Stimulated activated CD4-positive, alpha-beta T cell treated with anti-CD3 and anti-CD28 coated beads, Interleukin-15, amount 100 ng/mL, for 48 hours (primary cell): ENCODE data around the gene UBASH3B.
"Not testable (repeated sequence)": the region's sequence is repeated elsewhere in the genome, so short reads cannot be mapped to it uniquely, and the experiment has no call there.

Experiments used
- DNase-seq, 2 donors: peaks; one replicate each; pipeline ENCODE4 v3.0.0-alpha.2; 2020; ENCODE audit warnings: low read depth in 2 of 2

UBASH3B gene

DNA sequence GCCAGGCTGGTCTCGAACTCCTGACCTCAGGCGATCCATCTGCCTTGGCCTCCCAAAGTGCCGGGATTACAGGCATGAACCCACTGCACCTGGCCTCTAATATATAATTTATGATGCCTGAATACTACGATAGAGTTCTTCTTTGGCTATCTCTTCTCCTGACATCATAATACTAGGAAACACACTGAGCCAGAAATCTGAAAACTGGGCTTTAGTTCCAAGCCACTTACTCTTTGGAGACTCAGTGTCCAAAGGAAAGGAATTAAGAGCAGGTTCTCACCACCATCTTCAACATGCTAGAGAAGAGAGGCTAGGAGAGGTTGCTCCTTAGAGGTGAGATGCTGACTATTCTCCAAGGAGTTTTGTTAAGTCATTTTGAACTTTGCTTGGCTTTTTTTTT lies 52.4 kb downstream of the UBASH3B start:
- no peak for DNase-seq

DNA sequence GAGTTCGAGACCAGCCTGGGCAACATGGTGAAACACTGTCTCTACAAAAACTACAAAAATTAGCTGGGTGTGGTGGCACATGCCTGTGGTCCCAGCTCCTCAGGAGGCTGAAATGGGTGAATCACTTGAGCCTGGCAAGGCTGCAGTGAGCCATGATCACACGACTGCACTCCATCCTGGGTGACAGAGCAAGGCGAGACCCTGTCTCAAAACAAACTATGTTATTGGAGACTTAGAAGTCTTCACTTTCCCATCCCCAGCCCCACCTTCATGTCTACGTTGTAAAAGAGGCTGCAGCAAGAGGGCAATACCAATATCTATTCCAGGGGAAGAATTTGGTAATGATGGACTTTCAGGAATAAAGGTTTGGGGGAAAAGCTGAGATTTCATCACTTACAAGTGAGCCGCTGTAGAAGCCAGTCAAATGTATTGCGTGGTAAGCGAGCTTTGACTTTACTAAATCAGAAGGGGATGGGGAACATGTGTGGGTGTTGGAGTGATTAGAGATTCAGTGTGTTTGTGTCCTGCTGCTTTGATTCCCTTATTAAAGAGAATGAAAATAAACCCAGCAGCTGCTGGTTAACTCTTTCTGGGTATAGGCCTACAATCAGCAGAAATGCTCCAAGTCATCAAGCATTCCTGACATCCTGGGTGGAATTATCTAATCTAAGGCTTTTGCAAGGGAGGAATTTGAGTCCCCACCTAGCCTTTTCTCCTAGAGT lies 53.7 kb downstream of the UBASH3B start:
- DNase-seq, result no peak

DNA sequence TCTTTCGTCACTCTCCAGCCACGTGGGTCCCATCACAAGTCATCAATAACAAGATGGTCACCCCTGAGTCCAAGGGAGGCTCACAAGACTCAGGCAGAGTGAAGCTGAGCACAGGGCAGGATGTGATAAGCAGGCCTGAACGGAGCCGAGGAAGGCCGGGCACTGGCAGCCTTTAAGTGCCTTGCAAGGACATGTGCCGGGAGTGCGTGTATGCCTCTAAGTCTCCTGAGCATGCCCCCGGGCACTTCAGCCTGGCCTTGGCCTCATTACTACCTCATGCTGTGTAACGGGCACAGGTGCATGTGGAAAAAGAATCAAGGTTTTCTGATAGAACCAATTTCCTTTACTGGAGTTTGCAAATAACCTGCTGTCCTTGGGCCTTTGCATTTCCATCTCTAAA lies 55.8 kb downstream of the UBASH3B start:
- no peak for DNase-seq

DNA sequence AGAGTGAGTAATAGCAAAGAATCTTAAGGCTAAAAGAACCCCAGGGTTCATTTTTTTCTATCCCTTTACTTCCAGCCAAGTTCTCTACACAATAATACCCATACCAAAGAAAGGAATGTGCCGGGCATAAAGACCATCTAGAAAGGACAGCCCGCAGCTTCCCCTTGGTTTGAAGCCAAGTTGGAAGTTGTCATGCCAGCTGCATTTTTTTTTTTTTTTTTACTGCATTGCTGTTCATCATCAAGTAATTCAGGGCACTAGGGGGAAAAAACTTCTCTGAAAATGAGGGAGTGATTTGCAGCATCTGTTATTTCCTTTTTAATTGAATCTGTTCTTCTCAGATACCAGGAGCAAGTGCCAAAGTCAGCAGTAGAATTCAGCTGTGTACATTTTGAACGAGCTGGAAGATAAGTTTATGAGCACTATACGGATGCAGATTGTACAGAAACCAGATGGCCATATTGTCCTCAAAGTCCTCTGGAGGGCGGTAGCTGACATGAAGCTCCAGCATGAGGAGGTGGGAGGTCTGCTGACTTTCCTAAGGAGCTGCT lies 56.4 kb downstream of the UBASH3B start:
- no peak for DNase-seq

DNA sequence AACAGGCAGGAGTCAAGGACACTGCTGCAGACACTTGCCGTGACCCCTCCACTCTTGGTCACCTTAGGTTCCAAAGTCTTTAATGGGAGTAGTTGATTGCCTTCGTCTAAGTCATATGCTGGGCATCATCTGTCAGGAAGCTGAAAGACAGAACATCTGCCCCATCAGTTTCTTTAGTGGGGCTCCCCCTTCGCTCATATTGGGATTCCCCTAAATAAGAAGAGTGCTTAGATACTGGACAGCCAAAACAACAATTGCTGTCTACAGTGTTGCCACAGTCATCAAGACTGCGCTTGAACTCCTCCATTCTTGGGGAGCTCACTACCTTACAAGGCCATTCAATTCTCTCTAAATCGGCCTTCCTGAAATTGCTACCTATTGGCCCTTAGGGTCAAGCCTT lies 58.5 kb downstream of the UBASH3B start:
- no peak for DNase-seq

DNA sequence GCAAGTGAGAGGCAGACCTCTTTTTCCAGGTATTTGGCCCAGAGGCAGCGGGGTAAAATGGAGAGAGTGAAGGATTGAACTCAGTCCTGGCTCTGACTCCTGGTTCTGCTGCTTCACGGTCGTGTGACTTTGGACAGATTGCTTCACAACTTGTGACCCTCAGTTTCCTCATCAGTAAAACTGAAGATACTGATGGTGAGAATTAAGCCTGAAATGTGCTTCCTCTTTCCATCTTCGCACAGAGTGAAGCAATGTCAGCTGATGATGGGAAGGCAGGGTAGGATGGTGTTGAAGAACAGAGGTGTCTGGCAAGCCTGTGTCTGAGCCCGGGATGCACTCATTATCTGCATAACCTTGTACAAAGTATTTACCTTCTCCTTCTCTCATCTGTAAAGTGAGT lies 59.0 kb downstream of the UBASH3B start:
- DNase-seq, result no peak

DNA sequence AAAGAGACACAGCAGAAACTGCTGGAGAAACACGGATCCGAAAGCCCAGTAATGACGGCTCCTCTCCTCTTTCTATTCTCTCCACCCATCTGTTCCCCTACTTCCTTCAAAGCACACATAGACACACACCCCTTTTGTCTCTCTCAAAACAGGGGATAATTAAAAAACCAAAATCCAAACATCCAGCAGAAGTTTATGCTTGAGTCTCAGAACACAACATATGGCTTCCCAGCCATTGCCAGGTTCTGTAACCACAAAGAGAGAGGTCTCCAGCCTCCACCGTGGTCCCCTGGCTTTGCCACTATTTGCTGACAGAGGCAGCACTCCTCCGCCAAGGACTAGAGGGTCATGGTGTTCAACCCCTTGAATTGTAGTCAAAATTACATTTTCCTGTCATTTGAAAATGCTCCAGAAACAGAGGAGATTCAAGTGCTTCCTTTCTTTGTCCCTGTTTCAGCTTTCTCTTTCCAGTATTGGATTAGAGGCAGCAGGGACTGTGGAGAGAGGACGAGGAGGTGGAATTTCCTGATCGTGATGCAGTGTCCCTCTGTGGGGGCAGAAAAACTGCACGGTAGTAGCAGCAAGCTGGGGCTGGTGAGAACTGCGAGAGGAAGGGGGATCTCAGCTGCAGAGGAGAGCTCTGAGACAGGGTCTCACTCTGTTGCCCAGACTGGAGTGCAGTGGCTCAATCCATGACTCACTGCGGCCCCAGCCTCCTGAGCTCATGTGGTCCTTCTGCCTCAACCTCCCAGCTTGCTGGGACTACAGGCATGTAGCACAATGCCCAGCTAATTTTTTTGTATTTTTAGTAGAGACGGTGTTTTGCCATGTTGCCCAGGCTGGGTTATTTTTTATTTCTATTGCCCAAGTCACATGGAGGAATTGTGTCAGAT lies 60.3 kb downstream of the UBASH3B start:
- DNase-seq, result no peak

DNA sequence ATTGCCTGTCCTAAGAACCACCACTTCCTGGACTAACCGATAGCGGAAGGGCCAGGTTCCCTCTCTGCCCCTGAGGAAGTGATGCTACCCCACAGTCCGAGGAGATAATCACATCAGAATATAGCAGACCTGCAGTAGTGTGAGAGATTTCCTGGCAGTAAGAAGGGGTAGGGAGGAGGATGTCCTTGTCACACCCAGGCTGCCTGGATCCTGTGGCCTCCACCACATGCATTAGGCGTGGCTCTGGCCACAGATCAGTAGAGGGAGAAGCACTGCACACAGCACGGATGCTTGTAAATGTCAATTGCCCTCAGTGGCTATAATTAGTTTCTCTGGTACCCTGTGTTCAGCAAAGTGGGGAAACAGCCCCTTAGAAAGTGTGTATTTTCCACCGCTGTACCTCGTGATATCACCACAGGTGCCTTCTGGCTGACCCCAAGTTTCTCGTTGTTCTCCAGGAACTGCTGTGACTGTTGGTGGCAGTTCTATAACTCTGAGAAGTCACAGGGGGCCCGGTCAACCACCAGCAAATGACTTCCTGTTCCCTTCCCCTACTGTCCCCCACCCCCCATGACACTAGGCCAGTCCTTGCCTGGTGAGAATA lies 61.8 kb downstream of the UBASH3B start:
- DNase-seq, result no peak

DNA sequence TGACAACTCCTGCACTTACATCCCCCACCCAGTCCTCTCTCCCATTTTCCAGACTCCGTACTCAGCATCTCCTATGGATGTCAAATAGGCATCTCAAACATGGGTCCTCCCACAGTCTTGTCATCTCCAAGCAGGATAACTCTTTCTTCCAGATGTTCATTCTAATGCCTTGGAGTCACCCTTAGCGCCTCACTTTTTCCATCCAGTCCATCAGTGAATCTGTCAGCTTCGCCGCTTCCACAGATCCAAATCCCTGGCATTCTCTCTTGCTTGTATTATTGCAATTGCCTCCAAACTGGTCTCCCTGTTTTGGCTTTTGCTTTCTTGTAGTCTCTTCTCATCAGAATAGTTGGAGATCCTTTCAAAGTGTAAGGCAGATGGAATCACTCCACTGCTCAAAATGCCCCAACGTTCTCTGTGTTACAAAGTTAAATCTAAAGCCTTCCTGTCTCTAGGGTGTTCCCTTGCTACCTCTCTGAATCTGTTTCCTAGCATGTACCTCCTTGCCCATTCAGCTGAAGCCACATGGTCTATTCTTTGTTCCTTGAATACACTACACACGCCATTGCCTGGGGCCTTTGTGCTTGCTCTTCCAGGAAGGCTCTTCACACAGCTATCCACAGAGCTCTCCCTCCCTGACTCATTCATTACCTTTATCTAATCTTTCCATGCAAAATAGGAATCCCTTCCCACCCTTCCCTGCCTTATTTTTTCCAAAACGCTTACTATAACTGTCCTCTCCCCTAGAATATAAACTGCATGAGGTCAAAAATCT lies 64.8 kb downstream of the UBASH3B start:
- DNase-seq, result no peak

DNA sequence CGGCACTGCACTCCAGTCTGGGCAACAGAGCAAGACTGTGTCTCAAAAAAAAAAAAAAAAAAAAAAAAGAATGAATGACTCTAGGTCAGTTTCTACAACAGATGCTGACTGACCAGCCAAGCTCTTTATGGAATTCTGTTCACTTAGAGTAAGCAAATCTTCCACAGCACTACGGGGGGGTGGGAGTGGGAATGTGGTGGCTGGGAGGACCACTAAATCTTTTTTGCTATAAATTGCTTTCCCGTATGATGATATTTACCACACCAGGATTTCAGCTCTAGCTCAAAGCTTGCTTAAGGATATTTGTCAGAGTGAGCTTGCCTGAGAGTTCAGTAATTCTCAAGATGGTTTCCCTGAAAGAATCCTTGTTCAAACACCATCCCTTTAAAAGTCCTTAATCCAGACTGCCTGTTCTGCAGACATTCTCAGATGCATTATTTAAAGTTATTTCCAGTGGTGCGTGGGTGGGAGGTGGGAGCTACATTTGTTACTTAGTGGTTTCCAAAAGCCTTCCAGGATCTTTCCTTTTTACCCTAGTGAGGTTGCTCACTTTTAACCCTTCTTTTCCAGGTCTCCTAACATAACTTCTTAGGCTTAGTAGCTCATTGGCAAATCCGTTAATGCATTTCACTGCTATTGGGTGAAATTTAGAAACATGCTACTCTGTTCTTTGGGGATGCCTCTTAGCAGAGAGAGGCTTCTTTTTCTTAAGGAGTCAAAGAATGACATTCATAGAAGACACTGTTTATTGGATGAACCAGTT lies 65.9 kb downstream of the UBASH3B start:
- DNase-seq, result no peak

DNA sequence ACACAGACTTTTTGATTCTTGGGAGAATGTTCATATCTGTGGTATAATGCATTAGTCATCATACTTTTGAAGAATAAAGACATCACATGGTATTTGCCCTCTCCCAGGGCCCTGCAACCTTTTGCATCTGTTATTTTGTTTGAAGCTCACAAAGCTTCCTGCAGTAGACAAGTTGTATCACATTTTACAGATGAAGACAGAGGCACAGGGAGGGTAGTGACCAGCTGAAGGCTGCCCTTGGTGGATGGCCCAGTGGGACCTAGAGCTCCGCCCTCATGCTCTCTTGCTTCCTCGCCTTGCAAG lies 66.4 kb downstream of the UBASH3B start:
- DNase-seq, result no peak

DNA sequence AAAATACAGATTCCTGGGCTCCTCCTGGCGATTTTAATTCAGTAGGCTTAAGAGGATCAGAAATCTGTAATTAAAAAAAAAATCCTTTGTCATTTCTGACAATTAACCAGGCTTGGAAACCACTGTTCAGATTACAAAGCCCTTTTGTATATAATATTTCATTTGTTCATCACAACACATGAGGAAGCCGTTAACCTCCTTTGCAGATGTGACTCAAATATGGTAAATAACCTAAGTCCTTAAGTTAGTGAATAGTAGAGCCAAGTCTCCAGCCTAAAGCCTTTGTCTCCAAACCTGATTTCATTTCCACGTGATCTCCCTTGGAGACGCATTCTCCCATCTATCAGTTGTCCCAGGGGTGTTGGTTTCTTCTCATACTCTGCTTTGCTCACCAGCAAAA lies 67.6 kb downstream of the UBASH3B start:
- DNase-seq, result no peak

DNA sequence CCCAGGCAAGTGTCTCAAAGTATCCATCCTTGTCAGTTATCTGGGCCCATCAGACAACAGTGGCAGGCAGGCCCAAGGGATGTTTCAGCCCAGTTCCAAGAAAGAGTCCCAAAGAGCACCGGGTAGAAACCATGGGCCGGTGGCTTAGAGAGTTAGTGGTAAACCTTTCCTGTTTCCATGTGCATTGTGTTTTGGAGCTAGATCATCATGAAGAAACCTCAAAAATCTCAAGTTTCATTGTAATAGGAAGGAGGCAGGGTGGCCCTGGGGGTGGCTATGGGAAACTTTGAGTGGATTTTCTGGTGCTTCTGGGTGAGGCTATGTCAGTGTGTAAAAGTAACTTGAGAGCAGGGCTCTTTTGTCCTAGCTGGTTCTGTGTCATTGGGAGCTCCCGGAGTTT lies 68.1 kb downstream of the UBASH3B start:
- no peak for DNase-seq

DNA sequence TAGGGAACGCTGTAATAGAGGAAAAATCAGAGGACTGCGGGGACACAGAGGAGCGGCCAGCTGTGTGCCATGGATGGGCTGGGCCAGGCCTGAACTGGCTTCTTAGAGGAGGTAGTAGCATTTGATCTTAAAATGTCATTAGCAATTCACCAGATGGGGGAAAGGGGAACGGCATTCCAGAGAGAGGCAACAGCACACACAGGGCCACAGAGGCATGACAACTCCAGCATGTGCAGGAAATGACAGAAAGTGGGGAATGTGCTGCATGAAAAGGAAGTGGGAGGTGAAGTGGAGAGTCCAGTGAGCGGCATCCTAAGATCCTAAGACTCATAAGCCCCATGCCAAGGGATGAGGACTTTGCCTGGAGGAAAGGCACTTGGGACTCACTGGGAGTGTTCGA lies 69.0 kb downstream of the UBASH3B start:
- DNase-seq, result no peak

DNA sequence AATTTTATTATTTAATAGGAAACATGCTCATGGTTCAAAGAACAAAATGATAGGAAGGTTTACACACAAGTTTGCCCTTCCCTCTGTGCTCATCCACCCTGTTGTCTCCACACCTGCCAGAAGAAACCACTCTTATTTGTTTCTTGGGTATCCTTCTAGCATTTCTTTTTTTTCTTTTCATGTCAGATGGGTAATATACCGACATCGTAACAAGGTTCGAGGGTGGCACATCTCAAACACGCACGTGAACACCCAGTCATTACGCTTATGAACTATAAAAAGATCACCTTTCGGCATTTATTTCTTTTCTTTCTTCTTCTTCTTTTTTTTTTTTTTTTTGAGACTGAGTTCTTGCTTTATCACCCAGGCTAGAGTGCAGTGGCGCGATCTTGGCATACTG lies 70.5 kb downstream of the UBASH3B start:
- no peak for DNase-seq

DNA sequence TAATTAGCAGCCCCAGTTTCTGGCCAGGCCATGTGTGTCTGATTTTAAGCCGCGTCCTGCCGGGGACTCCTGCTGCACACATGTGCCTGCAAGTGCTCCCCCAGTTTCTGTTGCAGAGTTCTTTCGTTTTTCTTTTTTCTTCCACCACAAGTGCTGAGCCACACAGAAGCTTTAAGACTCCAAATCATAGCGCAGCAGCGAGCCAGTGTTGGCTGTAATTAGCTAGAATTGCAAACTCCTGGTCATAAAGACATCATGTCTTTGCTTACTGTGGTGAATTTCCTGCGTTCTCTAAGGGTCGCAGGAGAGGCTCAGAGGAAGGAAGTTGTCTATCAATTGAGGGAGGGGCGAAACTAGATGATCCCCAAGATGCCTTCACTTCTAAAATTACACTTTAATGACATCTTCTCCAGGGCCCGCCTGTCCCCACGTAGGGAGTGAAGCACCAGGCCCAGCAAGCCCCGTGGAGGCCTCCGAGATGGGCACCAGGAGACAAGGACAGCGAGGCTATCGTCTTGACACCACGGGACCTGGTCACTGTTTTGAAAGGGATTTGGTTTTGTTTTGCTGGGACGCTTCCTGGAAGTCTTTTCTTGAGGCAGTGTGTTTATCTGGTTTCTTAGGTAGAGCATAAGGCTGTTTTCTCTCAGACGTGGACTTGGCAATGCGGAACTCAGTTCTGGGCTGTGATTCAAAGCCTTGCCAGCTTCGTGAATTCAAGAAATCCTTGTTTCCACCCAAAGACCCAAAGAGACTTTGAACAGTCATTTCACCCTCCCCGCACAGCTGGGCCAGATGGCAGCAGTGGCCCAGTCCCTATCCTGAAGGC lies 71.8 kb downstream of the UBASH3B start:
- no peak for DNase-seq

DNA sequence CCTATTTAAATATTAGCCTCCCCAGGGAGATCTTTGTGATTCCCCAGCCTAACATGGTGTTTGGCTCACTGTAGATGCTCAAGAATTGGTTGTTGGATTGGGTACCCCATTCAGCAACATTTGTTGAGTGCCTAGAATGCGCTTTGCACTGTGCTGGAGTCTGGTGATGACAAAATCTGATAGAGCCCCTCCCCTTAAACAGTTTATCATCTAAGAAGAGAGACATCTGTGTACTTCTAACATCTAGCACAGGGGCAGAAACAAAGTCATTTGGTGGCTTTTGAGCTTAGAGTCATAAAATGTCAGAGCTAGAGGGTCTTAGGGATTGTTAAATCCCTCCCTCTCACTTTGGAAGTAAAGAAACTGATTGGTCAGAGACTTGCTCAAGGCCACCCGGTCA lies 73.0 kb downstream of the UBASH3B start:
- DNase-seq, result no peak

DNA sequence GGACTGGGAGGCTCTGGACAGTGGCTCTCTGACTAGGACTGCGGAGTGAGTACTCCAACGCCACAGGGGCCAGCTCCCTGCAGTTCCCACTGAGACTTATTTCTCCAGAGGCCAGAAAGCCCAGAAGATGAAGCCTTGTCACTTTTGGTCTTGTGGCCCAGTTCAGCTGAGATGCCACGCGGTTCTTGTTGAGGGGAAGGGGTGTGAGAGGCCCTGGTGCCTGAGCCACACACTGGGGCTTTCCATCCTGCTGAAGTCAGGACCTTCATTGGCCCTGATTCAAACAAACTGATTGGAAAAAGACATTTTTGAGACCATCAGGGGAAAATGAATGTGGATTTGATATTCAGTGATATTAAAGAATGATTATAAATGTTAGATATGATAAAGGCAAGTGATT lies 73.6 kb downstream of the UBASH3B start:
- no peak for DNase-seq

DNA sequence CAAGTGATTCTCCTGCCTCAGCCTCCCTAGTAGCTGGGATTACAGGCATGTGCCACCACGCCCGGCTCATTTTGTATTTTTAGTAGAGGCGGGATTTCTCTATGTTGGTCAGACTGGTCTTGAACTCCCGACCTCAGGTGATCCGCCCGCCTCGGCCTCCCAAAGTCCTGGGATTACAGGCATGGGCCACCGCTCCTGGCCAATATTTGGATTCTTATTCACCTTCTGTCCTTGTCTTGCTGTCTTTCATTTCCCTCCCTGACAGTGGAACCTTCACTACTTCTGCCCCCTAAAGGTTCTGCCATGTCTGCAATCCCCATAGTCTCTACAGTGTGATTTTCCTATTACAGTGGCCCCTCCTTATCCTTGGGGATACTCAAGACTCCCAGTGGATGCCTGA lies 75.2 kb downstream of the UBASH3B start:
- DNase-seq, result not testable (repeated sequence)

DNA sequence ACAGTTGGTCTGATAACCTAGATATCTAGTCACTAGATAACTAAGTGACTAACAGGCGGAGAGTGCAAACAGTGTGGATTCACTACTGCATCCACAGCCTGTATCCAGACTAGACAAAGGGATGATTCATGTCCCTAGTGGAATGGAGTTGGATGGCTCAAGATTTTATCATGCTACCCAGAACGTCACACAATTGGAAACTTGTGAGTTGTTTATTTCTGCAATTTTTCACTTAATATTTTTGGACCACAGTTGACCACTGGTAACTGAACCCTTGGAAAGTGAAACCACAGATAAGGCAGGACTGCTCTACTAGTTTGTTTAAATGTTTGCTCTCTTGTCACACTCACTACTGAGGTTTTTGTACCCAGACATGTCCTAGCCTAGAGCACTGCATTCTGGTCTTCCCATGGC lies 76.0 kb downstream of the UBASH3B start:
- no peak for DNase-seq
